ENCODE results near the gene EGFLAM.

EGFLAM gene

DNA sequence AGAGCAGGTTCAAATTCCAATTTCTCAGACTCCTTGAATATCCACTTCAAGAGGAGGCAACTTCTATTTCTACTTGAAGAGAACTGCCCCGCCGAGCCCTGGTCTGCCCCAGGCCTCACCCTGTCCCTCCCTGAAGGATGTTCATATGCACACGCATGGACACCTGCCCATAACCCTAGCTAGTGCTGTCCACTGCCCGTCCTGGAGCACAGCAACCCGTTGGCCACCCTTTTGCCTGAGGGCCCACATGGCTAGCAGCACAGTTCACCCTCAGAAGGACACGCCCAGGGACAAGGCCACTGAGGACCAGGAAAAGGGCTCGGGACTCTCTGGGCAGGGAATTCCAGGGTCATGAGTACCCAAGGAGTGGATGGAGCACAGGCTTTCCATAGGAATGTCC lies 63.6 kb downstream of the EGFLAM start:
- TF ChIP-seq, protein P1, sequence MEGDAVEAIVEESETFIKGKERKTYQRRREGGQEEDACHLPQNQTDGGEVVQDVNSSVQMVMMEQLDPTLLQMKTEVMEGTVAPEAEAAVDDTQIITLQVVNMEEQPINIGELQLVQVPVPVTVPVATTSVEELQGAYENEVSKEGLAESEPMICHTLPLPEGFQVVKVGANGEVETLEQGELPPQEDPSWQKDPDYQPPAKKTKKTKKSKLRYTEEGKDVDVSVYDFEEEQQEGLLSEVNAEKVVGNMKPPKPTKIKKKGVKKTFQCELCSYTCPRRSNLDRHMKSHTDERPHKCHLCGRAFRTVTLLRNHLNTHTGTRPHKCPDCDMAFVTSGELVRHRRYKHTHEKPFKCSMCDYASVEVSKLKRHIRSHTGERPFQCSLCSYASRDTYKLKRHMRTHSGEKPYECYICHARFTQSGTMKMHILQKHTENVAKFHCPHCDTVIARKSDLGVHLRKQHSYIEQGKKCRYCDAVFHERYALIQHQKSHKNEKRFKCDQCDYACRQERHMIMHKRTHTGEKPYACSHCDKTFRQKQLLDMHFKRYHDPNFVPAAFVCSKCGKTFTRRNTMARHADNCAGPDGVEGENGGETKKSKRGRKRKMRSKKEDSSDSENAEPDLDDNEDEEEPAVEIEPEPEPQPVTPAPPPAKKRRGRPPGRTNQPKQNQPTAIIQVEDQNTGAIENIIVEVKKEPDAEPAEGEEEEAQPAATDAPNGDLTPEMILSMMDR (IDR thresholded peaks at IDR 0.05; ENCODE audit: low read length), result no peak
- TF ChIP-seq EZH2 (IDR thresholded peaks at IDR 0.05; ENCODE audit: borderline replicate concordance, low read length), result no peak

GRCh38 chr5:38323645-38324295 lies 65.4 kb downstream of the EGFLAM start:
- no peaks in the 10 kb centered on the region for H3F3A ChIP-seq (ENCODE audit: insufficient read depth, low read length)
- H3K9me3 ChIP-seq (ENCODE audit: low read length), result no peaks in the 10 kb centered on the region
- no peak overlapping the region for H3K4me3 ChIP-seq (ENCODE audit: low read depth, low read length, poor library complexity, severe bottlenecking)
- H3K9ac ChIP-seq (ENCODE audit: low read length), result no peak overlapping the region
- H3K36me3 ChIP-seq (ENCODE audit: insufficient read depth, low read length), result no peaks in the 10 kb centered on the region
- no peak overlapping the region for H2AFZ ChIP-seq (ENCODE audit: low read length)
- H3K4me1 ChIP-seq (ENCODE audit: insufficient read depth, low read length, severe bottlenecking), result no peaks in the 10 kb centered on the region
- no peak overlapping the region for H3K27ac ChIP-seq (ENCODE audit: low read depth, low read length, poor library complexity, severe bottlenecking)
- no peaks in the 10 kb centered on the region for H3K79me2 ChIP-seq (ENCODE audit: insufficient read depth, low read length)
- no peak overlapping the region for H3K4me2 ChIP-seq (ENCODE audit: low read length)
- no peaks in the 10 kb centered on the region for H4K20me1 ChIP-seq (ENCODE audit: insufficient read depth, low read length)
- TF ChIP-seq EZH2 (IDR thresholded peaks at IDR 0.05; ENCODE audit: borderline replicate concordance, low read length), result no peak
- TF ChIP-seq, protein P1 (IDR thresholded peaks at IDR 0.05; ENCODE audit: low read length), result no peak
- H3K27me3 ChIP-seq (ENCODE audit: insufficient read depth, low read length), result no peaks in the 10 kb centered on the region
- H3K9me2 ChIP-seq (ENCODE audit: low read depth, low read length), result no peaks in the 10 kb centered on the region

More for the DNA sequence above, 63.6 kb downstream of the EGFLAM start:
- H3K4me3 ChIP-seq (ENCODE audit: low read depth, low read length, poor library complexity, severe bottlenecking), result no peak overlapping the region
- H3K79me2 ChIP-seq (ENCODE audit: insufficient read depth, low read length), result no peaks in the 10 kb centered on the region
- no peaks in the 10 kb centered on the region for H3K4me1 ChIP-seq (ENCODE audit: insufficient read depth, low read length, severe bottlenecking)
- no peak overlapping the region for H3K27ac ChIP-seq (ENCODE audit: low read depth, low read length, poor library complexity, severe bottlenecking)
- no peaks in the 10 kb centered on the region for H4K20me1 ChIP-seq (ENCODE audit: insufficient read depth, low read length)
- H3K4me2 ChIP-seq (ENCODE audit: low read length), result no peak overlapping the region
- no peaks in the 10 kb centered on the region for H3K9me3 ChIP-seq (ENCODE audit: low read length)
- no peak overlapping the region for H3K9ac ChIP-seq (ENCODE audit: low read length)
- H2AFZ ChIP-seq (ENCODE audit: low read length), result no peak overlapping the region
- no peaks in the 10 kb centered on the region for H3K27me3 ChIP-seq (ENCODE audit: insufficient read depth, low read length)
- H3K36me3 ChIP-seq (ENCODE audit: insufficient read depth, low read length), result no peaks in the 10 kb centered on the region
- H3K9me2 ChIP-seq (ENCODE audit: low read depth, low read length), result no peaks in the 10 kb centered on the region
- H3F3A ChIP-seq (ENCODE audit: insufficient read depth, low read length), result no peaks in the 10 kb centered on the region

DNA sequence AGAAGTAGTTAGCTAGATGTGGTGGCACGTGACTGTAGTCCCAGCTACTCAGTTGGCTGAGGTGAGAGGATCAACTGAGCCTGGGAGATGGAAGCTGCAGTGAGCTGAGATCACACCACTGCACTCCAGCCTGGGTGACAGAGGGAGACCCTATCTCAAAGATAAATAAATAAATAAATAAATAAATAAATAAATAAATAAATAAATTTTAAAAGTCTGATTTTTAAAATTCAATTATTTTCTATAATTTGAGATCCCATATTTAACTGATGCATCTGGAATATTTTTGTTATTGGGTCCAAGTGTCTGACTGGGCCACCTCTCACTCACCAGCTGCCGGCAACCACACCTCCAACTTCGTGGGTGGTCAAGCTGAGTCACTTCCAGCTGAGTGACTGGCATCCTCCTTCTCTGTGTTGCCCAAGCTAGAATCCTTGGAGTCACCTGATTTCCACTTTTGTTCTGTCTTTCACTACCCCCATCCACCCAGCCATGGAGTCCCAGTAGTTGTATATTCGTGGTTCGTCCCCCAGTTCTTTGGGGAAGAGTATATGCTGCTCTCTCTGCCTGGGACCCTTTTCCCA lies 70.9 kb downstream of the EGFLAM start:
- H4K20me1 ChIP-seq (ENCODE audit: insufficient read depth, low read length), result no peaks in the 10 kb centered on the region
- H3K27ac ChIP-seq (ENCODE audit: low read depth, low read length, poor library complexity, severe bottlenecking), result no peak overlapping the region
- H3K4me3 ChIP-seq (ENCODE audit: low read depth, low read length, poor library complexity, severe bottlenecking), result no peak overlapping the region
- H3K36me3 ChIP-seq (ENCODE audit: insufficient read depth, low read length), result no peaks in the 10 kb centered on the region
- H3K79me2 ChIP-seq (ENCODE audit: insufficient read depth, low read length), result no peaks in the 10 kb centered on the region
- no peak overlapping the region for H3K4me2 ChIP-seq (ENCODE audit: low read length)
- no peaks in the 10 kb centered on the region for H3F3A ChIP-seq (ENCODE audit: insufficient read depth, low read length)
- TF ChIP-seq EZH2 (IDR thresholded peaks at IDR 0.05; ENCODE audit: borderline replicate concordance, low read length), result no peak
- TF ChIP-seq, protein P1 (IDR thresholded peaks at IDR 0.05; ENCODE audit: low read length), result no peak
- H3K27me3 ChIP-seq (ENCODE audit: insufficient read depth, low read length), result no peaks in the 10 kb centered on the region
- no peaks in the 10 kb centered on the region for H3K9me3 ChIP-seq (ENCODE audit: low read length)
- no peak overlapping the region for H2AFZ ChIP-seq (ENCODE audit: low read length)
- H3K9me2 ChIP-seq (ENCODE audit: low read depth, low read length), result no peaks in the 10 kb centered on the region
- no peak overlapping the region for H3K9ac ChIP-seq (ENCODE audit: low read length)
- H3K4me1 ChIP-seq (ENCODE audit: insufficient read depth, low read length, severe bottlenecking), result no peaks in the 10 kb centered on the region

Data from OCI-LY1 (cell line).